Measurements from ENCODE around the gene MBP.

Gene MBP

DNA sequence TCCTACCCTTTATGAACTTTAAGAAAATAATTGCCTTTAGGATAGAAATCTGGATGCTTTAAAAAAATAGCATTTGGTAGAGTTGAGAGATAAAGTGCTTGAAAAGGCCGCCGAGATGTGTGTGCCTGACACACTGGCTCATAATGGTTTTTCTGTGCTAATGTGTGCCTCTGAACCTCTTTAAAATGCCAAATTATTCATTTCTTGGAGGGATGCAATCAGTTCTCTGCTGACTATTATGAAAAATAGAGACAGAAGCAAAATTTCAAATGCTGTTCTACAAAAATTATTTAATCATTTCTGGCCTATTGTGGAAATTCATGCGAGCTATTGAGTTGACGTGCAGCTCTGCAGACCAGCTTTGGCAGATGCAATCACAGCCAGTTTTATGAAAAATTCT is 18.0 kb upstream of the MBP start:
- TF ChIP-seq RAD21 (IDR thresholded peaks at IDR 0.05; ENCODE audit: low read depth) (no peak), REST (IDR thresholded peaks at IDR 0.05; ENCODE audit: low read depth) (no peak), NFIC (IDR thresholded peaks at IDR 0.05) (no peak), TAF1 (IDR thresholded peaks at IDR 0.05; ENCODE audit: low read depth) (no peak), EGR1 (IDR thresholded peaks at IDR 0.05) (no peak)

- TF ChIP-seq USF1 (IDR thresholded peaks at IDR 0.05) (no peak), EP300 (IDR thresholded peaks at IDR 0.05; ENCODE audit: borderline replicate concordance) (no peak), YY1 (IDR thresholded peaks at IDR 0.05; ENCODE audit: low read depth) (no peak), NFIC (IDR thresholded peaks at IDR 0.05) (no peak), FOXM1 (IDR thresholded peaks at IDR 0.05; ENCODE audit: borderline replicate concordance, low read depth) (no peak), TAF1 (IDR thresholded peaks at IDR 0.05; ENCODE audit: low read depth) (no peak), MAX (IDR thresholded peaks at IDR 0.05) (no peak)
Observed at GRCh38 chr18:77148289-77148688, 15.7 kb upstream of the MBP start.

GRCh38 chr18:77147418-77147852 is 14.9 kb upstream of the MBP start:
- TF ChIP-seq TCF12 (IDR thresholded peaks at IDR 0.05; ENCODE audit: low read depth) (no peak), MAX (IDR thresholded peaks at IDR 0.05) (no peak), EP300 (IDR thresholded peaks at IDR 0.05; ENCODE audit: borderline replicate concordance) (no peak), CREB1 (IDR thresholded peaks at IDR 0.05; ENCODE audit: low read depth) (no peak), YY1 (IDR thresholded peaks at IDR 0.05; ENCODE audit: low read depth) (no peak), RAD21 (IDR thresholded peaks at IDR 0.05; ENCODE audit: low read depth) (no peak), FOXM1 (IDR thresholded peaks at IDR 0.05; ENCODE audit: borderline replicate concordance, low read depth) (no peak)

DNA sequence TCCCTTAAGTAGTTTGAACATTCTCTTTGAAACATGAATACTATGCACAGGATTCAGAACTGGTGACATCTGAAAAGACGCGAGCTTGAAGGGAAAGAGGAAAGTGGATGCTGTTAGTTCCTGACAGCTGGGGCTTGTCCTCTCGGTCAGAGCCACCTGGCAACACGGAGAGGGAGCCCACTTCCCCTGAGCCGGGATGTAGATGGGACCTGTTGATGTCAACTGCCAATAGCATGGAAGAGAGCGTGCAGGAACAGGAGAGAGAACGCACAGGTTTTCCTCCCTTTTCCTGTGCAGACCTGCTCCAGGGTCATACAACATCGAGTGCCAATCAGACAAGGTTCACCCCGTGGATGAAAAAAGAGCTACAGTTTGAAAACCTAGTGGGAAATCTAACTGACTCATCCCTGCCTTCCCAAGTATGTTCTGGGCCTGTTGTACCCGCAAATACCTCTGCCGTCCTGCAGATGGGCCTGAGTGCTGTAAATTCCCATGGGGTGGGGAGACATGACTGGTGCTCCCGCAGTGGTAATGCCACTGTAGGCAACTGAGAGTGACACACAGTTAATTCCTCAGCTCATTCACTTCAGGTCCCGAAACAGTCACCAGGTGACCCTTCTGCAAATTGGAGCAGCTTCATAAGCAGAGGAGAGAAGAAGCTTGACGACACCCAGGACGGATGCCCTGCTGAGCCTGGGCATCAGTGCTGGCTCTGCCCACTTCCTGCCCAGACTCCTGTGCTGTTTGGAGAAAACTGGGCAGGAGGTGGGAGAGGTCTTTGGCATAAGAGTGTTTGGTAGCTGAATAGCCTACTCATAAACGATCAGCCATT is 13.9 kb upstream of the MBP start:
- no peak for TF ChIP-seq TEAD4 (IDR thresholded peaks at IDR 0.05)
- TF ChIP-seq YY1 (IDR thresholded peaks at IDR 0.05; ENCODE audit: low read depth) = no peak
- no peak for TF ChIP-seq TCF12 (IDR thresholded peaks at IDR 0.05; ENCODE audit: low read depth)
- TF ChIP-seq CREB1 (IDR thresholded peaks at IDR 0.05; ENCODE audit: low read depth) = no peak
- no peak for TF ChIP-seq CEBPB (IDR thresholded peaks at IDR 0.05)
- TF ChIP-seq FOXM1 (IDR thresholded peaks at IDR 0.05; ENCODE audit: borderline replicate concordance, low read depth) = no peak
- no peak for TF ChIP-seq MAX (IDR thresholded peaks at IDR 0.05)
- no peak for TF ChIP-seq TAF1 (IDR thresholded peaks at IDR 0.05; ENCODE audit: low read depth)
- TF ChIP-seq EGR1 (IDR thresholded peaks at IDR 0.05) = no peak

DNA sequence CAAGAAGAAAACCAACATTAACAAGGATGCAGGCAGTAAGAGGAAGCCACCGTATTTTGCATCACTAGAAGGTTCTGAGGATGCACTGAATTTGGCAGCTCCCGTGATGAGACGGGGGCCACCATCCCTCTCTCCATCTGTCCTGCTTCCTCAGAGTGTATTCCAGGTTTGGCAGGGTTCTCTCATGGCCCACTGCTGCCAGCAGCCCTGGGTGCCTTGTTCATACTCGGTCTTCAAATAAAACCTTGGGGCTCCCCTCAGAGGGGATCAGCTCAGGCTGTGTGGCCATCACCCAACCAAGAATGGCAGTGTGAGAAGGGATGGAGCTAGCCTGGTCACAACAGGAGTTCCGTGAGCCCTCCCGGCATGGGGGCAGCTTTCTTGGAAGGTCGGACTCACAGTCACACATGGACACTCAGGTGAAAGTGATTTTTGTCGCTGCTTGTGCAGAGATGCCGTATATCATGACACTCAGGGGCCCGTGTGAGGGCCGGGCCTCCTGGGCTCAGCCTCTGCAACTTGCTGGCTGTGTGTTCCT is 12.8 kb upstream of the MBP start:
- TF ChIP-seq MAX (IDR thresholded peaks at IDR 0.05) (no peak), TEAD4 (IDR thresholded peaks at IDR 0.05) (no peak), CREB1 (IDR thresholded peaks at IDR 0.05; ENCODE audit: low read depth) (no peak), RAD21 (IDR thresholded peaks at IDR 0.05; ENCODE audit: low read depth) (no peak), YY1 (IDR thresholded peaks at IDR 0.05; ENCODE audit: low read depth) (no peak), TAF1 (IDR thresholded peaks at IDR 0.05; ENCODE audit: low read depth) (no peak), EGR1 (IDR thresholded peaks at IDR 0.05) (no peak), TCF12 (IDR thresholded peaks at IDR 0.05; ENCODE audit: low read depth) (no peak), FOXM1 (IDR thresholded peaks at IDR 0.05; ENCODE audit: borderline replicate concordance, low read depth) (no peak), REST (IDR thresholded peaks at IDR 0.05; ENCODE audit: low read depth) (no peak), CEBPB (IDR thresholded peaks at IDR 0.05) (no peak), ZBTB7A (IDR thresholded peaks at IDR 0.05; ENCODE audit: low read depth) (no peak), USF1 (IDR thresholded peaks at IDR 0.05) (no peak), NFIC (IDR thresholded peaks at IDR 0.05) (no peak), EP300 (IDR thresholded peaks at IDR 0.05; ENCODE audit: borderline replicate concordance) (no peak)
